HCT116 (cell line): ENCODE data around the gene ACP3.

Source experiments
- CTCF ChIP-seq, 3 experiments: fragments of 200-600 bp in 1 of 3; sonication (generic) in 1 of 3; IDR thresholded peaks in 2 of 3; conservative IDR thresholded peaks in 1 of 3; 2 replicates each; pipeline ENCODE4 v1.5.1; 2012 to 2017; ENCODE audit warnings: low read depth in 2 of 3, low read length in 2 of 3, antibody characterized with exemption in 1 of 3, borderline replicate concordance in 1 of 3, control low read depth in 1 of 3, mild to moderate bottlenecking in 1 of 3, mixed read lengths in 1 of 3, mixed run types in 1 of 3, moderate library complexity in 1 of 3; ENCODE audit not compliant: insufficient read depth in 1 of 3
- ELF1 ChIP-seq: IDR thresholded peaks from 2 replicates; pipeline ENCODE4 v1.6.1; 2012; ENCODE audit warnings: low read depth, borderline replicate concordance
- EZH2 ChIP-seq: fragments of 200-600 bp; sonication (generic); IDR thresholded peaks from 2 replicates; pipeline ENCODE4 v1.6.1; 2017; ENCODE audit warnings: antibody characterized with exemption, mixed run types
- JUND ChIP-seq: IDR thresholded peaks from 2 replicates; pipeline ENCODE4 v1.6.1; 2012
- POLR2A ChIP-seq: IDR thresholded peaks from 2 replicates; pipeline ENCODE4 v1.7.0; 2011; ENCODE audit warnings: borderline replicate concordance; ENCODE audit not compliant: insufficient read depth, insufficient read length; ENCODE audit errors: extremely low read depth
- SP1 ChIP-seq: IDR thresholded peaks from 2 replicates; pipeline ENCODE4 v1.6.1; 2012; ENCODE audit warnings: low read depth
- SRF ChIP-seq: IDR thresholded peaks from 2 replicates; pipeline ENCODE4 v1.6.1; 2012; ENCODE audit warnings: low read depth
- TCF7L2 ChIP-seq: IDR thresholded peaks from 2 replicates; pipeline ENCODE4 v1.7.0; 2011; ENCODE audit warnings: borderline replicate concordance, inconsistent platforms; ENCODE audit not compliant: insufficient read depth, insufficient read length; ENCODE audit errors: extremely low read depth
- YY1 ChIP-seq: IDR thresholded peaks from 2 replicates; pipeline ENCODE4 v1.6.1; 2011; ENCODE audit warnings: low read length, low read depth, moderate library complexity, mild to moderate bottlenecking; ENCODE audit not compliant: insufficient replicate concordance; ENCODE audit errors: extremely low read depth
- ZBTB33 ChIP-seq: IDR thresholded peaks from 2 replicates; pipeline ENCODE4 v1.6.1; 2011; ENCODE audit warnings: mild to moderate bottlenecking, low read length, moderate library complexity; ENCODE audit not compliant: insufficient replicate concordance; ENCODE audit errors: extremely low read depth
- ZNF274 ChIP-seq: fragments of 200-500 bp; sonication (Bioruptor generic); IDR thresholded peaks from 2 replicates; pipeline ENCODE4 v1.6.1; 2014; ENCODE audit warnings: mild to moderate bottlenecking, low read depth, low read length, inconsistent platforms
- TF ChIP-seq, protein P1 (sequence below): IDR thresholded peaks from 2 replicates; pipeline ENCODE4 v1.6.1; 2012

DNA sequence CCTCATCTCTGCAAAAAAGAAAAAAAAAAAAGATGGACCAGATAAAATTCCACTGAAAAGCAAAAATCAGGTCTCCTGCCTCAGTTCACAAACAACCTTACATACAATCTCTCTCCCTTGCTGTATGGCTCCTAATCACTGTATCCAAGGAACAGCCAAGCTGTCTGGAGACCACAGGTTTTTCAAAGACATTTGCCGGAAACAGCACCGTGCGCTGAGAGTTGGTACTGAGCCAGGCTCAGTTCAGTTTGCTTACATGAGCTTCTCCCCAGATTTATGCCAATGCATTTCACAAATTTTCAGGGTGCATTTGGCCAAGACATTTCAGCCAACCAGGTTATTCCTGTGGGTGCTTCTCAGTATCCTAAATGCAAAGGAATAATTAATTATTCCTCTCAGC lies 4.1 kb downstream of the ACP3 start:
- TF ChIP-seq ELF1, result no peak
- no peak for TF ChIP-seq CTCF (IDR thresholded peaks at IDR 0.05 in 2 of 3, conservative IDR thresholded peaks at IDR 0.05 in 1 of 3; ENCODE audit: borderline replicate concordance in 1 of 3, insufficient read depth in 1 of 3, low read depth in 2 of 3, low read length in 2 of 3)
- no peak for TF ChIP-seq ZBTB33
- no peak for TF ChIP-seq ZNF274
- no peak for TF ChIP-seq EZH2
- TF ChIP-seq JUND, result no peak
- no peak for TF ChIP-seq TCF7L2
- TF ChIP-seq POLR2A, result no peak
- no peak for TF ChIP-seq SRF
- TF ChIP-seq, protein P1, sequence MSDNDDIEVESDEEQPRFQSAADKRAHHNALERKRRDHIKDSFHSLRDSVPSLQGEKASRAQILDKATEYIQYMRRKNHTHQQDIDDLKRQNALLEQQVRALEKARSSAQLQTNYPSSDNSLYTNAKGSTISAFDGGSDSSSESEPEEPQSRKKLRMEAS, result no peak
- no peak for TF ChIP-seq YY1
- TF ChIP-seq SP1, result no peak
